Forelimb muscle (tissue), 1 donor: ENCODE measurements around the gene GH1. TPM values are rescaled to one million over a fixed set of nuclear protein-coding genes. Genes with fewer than 3 reads are reported as not detected.
"Not testable (repeated sequence)": the region's sequence is repeated elsewhere in the genome, so short reads cannot be mapped to it uniquely, and the experiment has no call there.

ENCODE experiments used
- DNase-seq: peaks from one replicate; pipeline ENCODE4 v3.0.0-alpha.2; 2013; ENCODE audit warnings: low read depth
- polyA plus RNA-seq: library from polyadenylated mRNA; unstranded; fragments of 120-200 nt; gene quantifications from one replicate; pipeline ENCODE4 v1.2.1, GENCODE V29; 2013; ENCODE audit not compliant: insufficient read length

The GH1 gene
- polyA plus RNA-seq = not detected

- not testable (repeated sequence) for DNase-seq
These were observed at the start of gene GH1 for GRCh38 chr17:63918789-63919305. GH1 (minus strand) TSS chr17:63918839; CDS start chr17:63918776, 63 bp downstream.

- no peak for DNase-seq
These were observed 49.3 kb upstream of the GH1 start for GRCh38 chr17:63967953-63968352.

GRCh38 chr17:63966646-63967264 lies 48.1 kb upstream of the GH1 start:
- no peak for DNase-seq

GRCh38 chr17:63963123-63963522 lies 44.5 kb upstream of the GH1 start:
- no peak for DNase-seq

- DNase-seq = no peak
These were observed 43.7 kb upstream of the GH1 start for GRCh38 chr17:63962298-63962744.

GRCh38 chr17:63961355-63962212 lies 42.9 kb upstream of the GH1 start:
- DNase-seq = no peak

- DNase-seq = no peak
These were observed 41.8 kb upstream of the GH1 start for GRCh38 chr17:63960430-63960829.

- DNase-seq = no peak
These were observed 41.4 kb upstream of the GH1 start for GRCh38 chr17:63960006-63960405.

- no peak for DNase-seq
These were observed 37.8 kb upstream of the GH1 start for GRCh38 chr17:63956296-63956920.

- no peak for DNase-seq
These were observed 37.2 kb upstream of the GH1 start for GRCh38 chr17:63955791-63956190.

GRCh38 chr17:63955232-63955631 lies 36.6 kb upstream of the GH1 start:
- DNase-seq = no peak

GRCh38 chr17:63954402-63955063 lies 35.9 kb upstream of the GH1 start:
- no peak for DNase-seq

GRCh38 chr17:63950940-63951907 lies 32.6 kb upstream of the GH1 start:
- no peak for DNase-seq

GRCh38 chr17:63949576-63950250 lies 31.1 kb upstream of the GH1 start:
- DNase-seq = no peak

GRCh38 chr17:63948521-63948920 lies 29.9 kb upstream of the GH1 start:
- DNase-seq = no peak

- no peak for DNase-seq
These were observed 29.2 kb upstream of the GH1 start for GRCh38 chr17:63947711-63948330.

GRCh38 chr17:63946440-63947363 lies 28.1 kb upstream of the GH1 start:
- no peak for DNase-seq

- no peak for DNase-seq
These were observed 27.3 kb upstream of the GH1 start for GRCh38 chr17:63945784-63946439.
